A673 (cell line): Measurements from ENCODE around the gene APOL6. TPM values are rescaled to one million over a fixed set of nuclear protein-coding genes. Genes with fewer than 3 reads are reported as not detected.

Experiments
- BruUV-seq: library from RNA; stranded (reverse); fragments of 400-500 nt; replicated peaks from 2 replicates; lab custom pipeline; 2021; lab: Mats Ljungman, UMichigan
- CTCF ChIA-PET: fragments of 300-600 bp; sonication (Branson Sonifier 250); formaldehyde crosslinking; loops from one replicate; lab custom pipeline; 2022; ENCODE audit warnings: antibody characterized with exemption; lab: Charles Lee
- POLR2A ChIA-PET: fragments of 300-600 bp; sonication (Branson Sonifier 250); formaldehyde crosslinking; loops from one replicate; lab custom pipeline; 2022; ENCODE audit warnings: antibody characterized with exemption; ENCODE audit not compliant: low non-redundant PET; lab: Charles Lee
- DNase-seq: peaks from one replicate; pipeline ENCODE4 v3.0.0-alpha.2; 2015; ENCODE audit warnings: low spot score
- H3K27ac ChIP-seq: fragments of 200-600 bp; sonication (generic); 2 replicates; pipeline ENCODE4 v1.5.1; 2016; ENCODE audit warnings: mixed run types, low read depth, mild to moderate bottlenecking, mixed read lengths, antibody characterized with exemption, low read length; ENCODE audit not compliant: poor library complexity, severe bottlenecking
- H3K27me3 ChIP-seq: fragments of 200-600 bp; sonication (generic); replicated peaks from 2 replicates; pipeline ENCODE4 v1.6.1; 2017; ENCODE audit warnings: mixed run types, low read depth, mild to moderate bottlenecking, mixed read lengths, antibody characterized with exemption, low read length; ENCODE audit not compliant: insufficient read depth, poor library complexity
- H3K36me3 ChIP-seq: fragments of 200-600 bp; sonication (generic); 2 replicates; pipeline ENCODE4 v1.6.1; 2016; ENCODE audit warnings: mixed run types, mild to moderate bottlenecking, mixed read lengths, antibody characterized with exemption, low read length; ENCODE audit not compliant: insufficient read depth, poor library complexity, severe bottlenecking
- H3K4me1 ChIP-seq: fragments of 200-600 bp; sonication (generic); 2 replicates; pipeline ENCODE4 v1.6.1; 2017; ENCODE audit warnings: mixed run types, mild to moderate bottlenecking, mixed read lengths, antibody characterized with exemption, low read length; ENCODE audit not compliant: insufficient read depth, poor library complexity, severe bottlenecking
- H3K4me3 ChIP-seq: fragments of 200-600 bp; sonication (generic); 2 replicates; pipeline ENCODE4 v1.5.1; 2016; ENCODE audit warnings: low read depth, mixed run types, mild to moderate bottlenecking, mixed read lengths, low read length; ENCODE audit not compliant: poor library complexity, severe bottlenecking
- H3K9me3 ChIP-seq: fragments of 200-600 bp; sonication (generic); 2 replicates; pipeline ENCODE4 v1.6.1; 2016; ENCODE audit warnings: mixed run types, low read depth, mild to moderate bottlenecking, mixed read lengths, antibody characterized with exemption, low read length; ENCODE audit not compliant: poor library complexity, severe bottlenecking
- EZH2 ChIP-seq: fragments of 200-600 bp; sonication (generic); IDR thresholded peaks from 2 replicates; pipeline ENCODE4 v1.6.1; 2017; ENCODE audit warnings: borderline replicate concordance, low read depth, mild to moderate bottlenecking, mixed read lengths, antibody characterized with exemption, low read length; ENCODE audit not compliant: poor library complexity, severe bottlenecking
- intact Hi-C: fragments of 100-400 bp; cut with micrococcal nuclease; formaldehyde crosslinking; loops from one replicate; pipeline ENCODE4 v1.10.0; 2022; ENCODE audit not compliant: unreplicated experiment
- total RNA-seq: library from RNA; stranded (reverse); gene quantifications from 2 replicates; pipeline ENCODE4 v1.2.3, GENCODE V29; 2021
- TF ChIP-seq, protein P1 (sequence below): fragments of 300-800, 200-600 bp; sonication (generic); conservative IDR thresholded peaks from 2 replicates; pipeline ENCODE4 v1.5.1; 2017; ENCODE audit warnings: low read depth, mild to moderate bottlenecking, antibody characterized with exemption, low read length, moderate library complexity, mixed read lengths

APOL6 gene
- total RNA-seq, 1 experiment from 2014 or later, result 6.3 TPM

DNA sequence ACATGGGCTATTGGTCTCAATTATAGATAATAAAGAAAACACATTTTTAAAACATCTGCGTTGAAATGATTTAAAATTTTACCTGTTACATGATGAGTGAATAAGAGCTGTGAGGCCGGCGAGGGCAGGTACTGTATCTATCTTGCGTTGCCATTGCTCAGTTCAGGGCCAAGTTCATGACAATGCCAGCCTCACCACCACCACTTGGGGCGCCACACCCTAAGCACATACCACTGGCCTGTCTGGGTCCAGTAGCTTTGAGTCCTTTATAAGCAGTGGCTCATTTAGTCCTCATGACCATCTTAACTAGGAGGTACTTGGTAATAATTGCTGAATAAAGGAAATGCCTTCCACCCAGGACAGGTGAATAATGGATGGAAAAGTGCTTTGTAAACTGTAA, 16.6 kb upstream of the APOL6 start:
- DNase-seq, result peak; percentile 53
- no TSS peak for BruUV-seq
- Histone ChIP-seq H3K4me1 (peaks cover 10% of the 10 kb centered on the region), H3K36me3 (no peaks in the 10 kb centered on the region), H3K27ac (no peak overlapping the region), H3K27me3 (no peaks in the 10 kb centered on the region), H3K9me3 (no peaks in the 10 kb centered on the region), H3K4me3 (no peak overlapping the region)
- CTCF ChIA-PET, result interaction anchor here (0.6 to 1.4 kb wide), 3 partner anchors 17 to 207 kb away, joined by 3 to 5 read pairs (median 3); partner anchors contain the start of gene APOL6
- TF ChIP-seq EZH2, result no peak
- TF ChIP-seq, protein P1, sequence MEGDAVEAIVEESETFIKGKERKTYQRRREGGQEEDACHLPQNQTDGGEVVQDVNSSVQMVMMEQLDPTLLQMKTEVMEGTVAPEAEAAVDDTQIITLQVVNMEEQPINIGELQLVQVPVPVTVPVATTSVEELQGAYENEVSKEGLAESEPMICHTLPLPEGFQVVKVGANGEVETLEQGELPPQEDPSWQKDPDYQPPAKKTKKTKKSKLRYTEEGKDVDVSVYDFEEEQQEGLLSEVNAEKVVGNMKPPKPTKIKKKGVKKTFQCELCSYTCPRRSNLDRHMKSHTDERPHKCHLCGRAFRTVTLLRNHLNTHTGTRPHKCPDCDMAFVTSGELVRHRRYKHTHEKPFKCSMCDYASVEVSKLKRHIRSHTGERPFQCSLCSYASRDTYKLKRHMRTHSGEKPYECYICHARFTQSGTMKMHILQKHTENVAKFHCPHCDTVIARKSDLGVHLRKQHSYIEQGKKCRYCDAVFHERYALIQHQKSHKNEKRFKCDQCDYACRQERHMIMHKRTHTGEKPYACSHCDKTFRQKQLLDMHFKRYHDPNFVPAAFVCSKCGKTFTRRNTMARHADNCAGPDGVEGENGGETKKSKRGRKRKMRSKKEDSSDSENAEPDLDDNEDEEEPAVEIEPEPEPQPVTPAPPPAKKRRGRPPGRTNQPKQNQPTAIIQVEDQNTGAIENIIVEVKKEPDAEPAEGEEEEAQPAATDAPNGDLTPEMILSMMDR, result peak; percentile 76
- intact Hi-C loops, result no loop called here
- POLR2A ChIA-PET, result no interaction called here

DNA sequence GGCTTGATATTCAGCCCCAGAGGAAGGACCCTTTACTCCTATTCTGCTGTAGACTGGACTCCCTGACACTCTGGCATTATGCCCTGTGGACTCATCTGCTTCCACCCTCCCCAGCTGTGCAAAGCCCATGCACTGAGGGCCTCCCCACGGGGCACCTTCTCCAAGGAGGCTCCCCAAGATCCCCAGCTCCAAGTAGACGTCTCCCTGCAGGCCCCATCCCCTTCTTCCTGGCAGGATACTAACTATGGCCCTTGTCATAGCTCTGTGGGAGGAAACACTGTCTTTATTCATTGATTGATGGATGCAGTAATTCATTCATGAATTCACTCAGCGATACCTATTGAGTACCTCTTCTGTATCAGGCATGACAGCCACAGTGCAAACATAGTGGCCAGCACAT, 15.3 kb upstream of the APOL6 start:
- H3K4me3 ChIP-seq, result no peak overlapping the region
- POLR2A ChIA-PET, result no interaction called here
- no TSS peak for BruUV-seq
- TF ChIP-seq, protein P1, result no peak
- no peak for TF ChIP-seq EZH2
- no peak overlapping the region for H3K27ac ChIP-seq
- peaks cover under 1% of the 10 kb centered on the region for H3K4me1 ChIP-seq
- no peaks in the 10 kb centered on the region for H3K9me3 ChIP-seq
- no peaks in the 10 kb centered on the region for H3K27me3 ChIP-seq
- no peaks in the 10 kb centered on the region for H3K36me3 ChIP-seq
- peak; percentile 11 for DNase-seq
- CTCF ChIA-PET, result interaction anchor here (0.6 kb wide), 1 partner anchor 497 kb away, joined by 10 read pairs; no protein-coding TSS in a partner anchor
- intact Hi-C loops, result no loop called here

DNA sequence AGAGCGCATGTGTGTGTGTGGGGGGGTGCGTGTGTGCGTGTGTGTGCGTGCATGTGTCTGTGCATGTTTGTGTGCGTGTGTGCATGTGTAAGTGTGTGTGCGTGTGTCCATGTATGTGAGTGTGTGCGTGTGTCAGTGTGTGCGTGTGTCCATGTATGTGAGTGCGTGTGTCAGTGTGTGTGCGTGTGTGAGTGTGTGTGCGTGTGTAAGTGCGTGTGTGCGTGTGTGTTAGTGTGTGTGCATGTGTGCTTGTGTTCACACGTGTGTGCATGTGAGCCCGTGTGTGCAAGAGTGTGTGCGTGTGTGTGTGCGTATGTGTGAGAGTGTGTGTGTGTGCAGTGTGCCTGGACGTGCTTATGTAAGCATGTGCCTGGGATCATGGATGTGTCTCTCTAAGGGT, 14.7 kb upstream of the APOL6 start:
- Histone ChIP-seq H3K27me3 (no peaks in the 10 kb centered on the region), H3K4me3 (no peak overlapping the region), H3K36me3 (no peaks in the 10 kb centered on the region), H3K27ac (no peak overlapping the region), H3K9me3 (no peaks in the 10 kb centered on the region), H3K4me1 (no peaks in the 10 kb centered on the region)
- POLR2A ChIA-PET, result no interaction called here
- TF ChIP-seq, protein P1, result no peak
- TF ChIP-seq EZH2, result no peak
- intact Hi-C loops, result no loop called here
- BruUV-seq, result no TSS peak
- CTCF ChIA-PET, result no interaction called here
- DNase-seq, result no peak
